ENCODE results near the gene IYD. TPM values are rescaled to one million over a fixed set of nuclear protein-coding genes. Genes with fewer than 3 reads are reported as not detected.

Gene IYD
- total RNA-seq, 1 experiment from 2014 or later = not detected

DNA sequence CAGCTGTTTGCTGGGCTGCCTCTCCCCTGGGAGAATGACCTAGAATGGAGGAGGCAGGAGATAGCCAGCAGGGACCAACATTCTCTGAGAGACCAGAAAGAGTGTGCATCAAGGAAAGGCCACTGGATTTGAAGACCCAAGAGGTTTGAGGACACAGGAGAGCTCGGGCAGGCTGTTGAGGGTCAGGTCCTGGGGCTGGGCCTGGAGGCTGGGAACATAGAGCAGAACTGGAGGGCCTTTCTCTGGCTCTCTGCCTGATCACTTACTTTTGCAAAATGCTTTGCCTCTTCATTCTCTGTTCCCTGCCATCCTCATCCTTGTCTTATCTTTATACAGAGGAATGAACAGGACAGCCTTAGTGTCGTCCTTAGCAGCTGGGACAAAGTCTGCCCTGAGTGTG, 2.5 kb downstream of the IYD start:
- H3K9me3 ChIP-seq (ENCODE audit: control insufficient read depth, low read depth, low read length) = no peaks in the 10 kb centered on the region
- H3K27me3 Mint-ChIP-seq (ENCODE audit: low read depth) = peaks cover 7% of the 10 kb centered on the region
- H3K79me1 ChIP-seq (ENCODE audit: insufficient read depth, low read depth, low read length, poor library complexity, severe bottlenecking) = no peaks in the 10 kb centered on the region
- H4K91ac ChIP-seq (ENCODE audit: insufficient read length, low read depth, low read length) = no peak overlapping the region
- H3K27ac Mint-ChIP-seq = no peak overlapping the region
- H4K8ac ChIP-seq (replicated peaks; ENCODE audit: insufficient read length, low read depth, low read length) = no peak overlapping the region
- H3K4me1 ChIP-seq (ENCODE audit: insufficient read depth, low read length) = no peaks in the 10 kb centered on the region
- H3K4me3 Mint-ChIP-seq = no peak overlapping the region
- no peak overlapping the region for H2AK5ac ChIP-seq (ENCODE audit: insufficient read length, low read length)
- H2AFZ ChIP-seq (ENCODE audit: low read length) = no peak overlapping the region
- no peak overlapping the region for H3K56ac ChIP-seq (ENCODE audit: insufficient read length, low read depth, low read length)
- DNase-seq = no peak
- no peaks in the 10 kb centered on the region for H3K79me2 ChIP-seq (ENCODE audit: insufficient read depth, low read length)
- H3K4ac ChIP-seq (ENCODE audit: low read depth, low read length) = no peak overlapping the region
- no peak overlapping the region for H3K9ac ChIP-seq (ENCODE audit: extremely low read depth, insufficient read length, low read length)
- no peak overlapping the region for H4K5ac ChIP-seq (ENCODE audit: insufficient read length, low read depth, low read length)
- no peak overlapping the region for H2BK12ac ChIP-seq (ENCODE audit: insufficient read length, low read depth, low read length)
- H3K23ac ChIP-seq (ENCODE audit: insufficient read length, low read depth, low read length) = no peak overlapping the region
- no peak overlapping the region for H2BK15ac ChIP-seq (ENCODE audit: low read depth, low read length)
- H3K27me3 ChIP-seq (ENCODE audit: insufficient read depth, low read length) = no peaks in the 10 kb centered on the region
- H2BK5ac ChIP-seq (ENCODE audit: insufficient read length, low read length) = no peak overlapping the region
- no peak overlapping the region for H3T11ph ChIP-seq (ENCODE audit: low read length)
- no peak overlapping the region for H2BK20ac ChIP-seq (ENCODE audit: low read depth, low read length, poor library complexity, severe bottlenecking)
- H3K14ac ChIP-seq (ENCODE audit: insufficient read depth, low read length) = no peak overlapping the region
- no peak overlapping the region for H3K4me2 ChIP-seq (ENCODE audit: insufficient read depth, insufficient read length, low read length)
- WGBS (ENCODE audit: extremely low coverage, insufficient read length, low lambda C conversion rate) = no CpG with 5 or more reads among the region's 2 CpGs
- H3K4me1 Mint-ChIP-seq = 0 out of 4 replicates have a peak, but pooled peaks cover 0 to 2% of the 10 kb centered on the region in 2 experiments
- no peaks in the 10 kb centered on the region for H3K23me2 ChIP-seq (ENCODE audit: insufficient read length, low read depth, low read length, poor library complexity, severe bottlenecking)
- no peak overlapping the region for H3K27ac ChIP-seq (ENCODE audit: insufficient read length, low read depth, low read length)
- no peak overlapping the region for H2BK120ac ChIP-seq (ENCODE audit: low read depth, low read length, poor library complexity, severe bottlenecking)
- H4K20me1 ChIP-seq (ENCODE audit: control insufficient read depth, insufficient read depth, insufficient read length) = no peaks in the 10 kb centered on the region
- no peaks in the 10 kb centered on the region for H3K9me3 Mint-ChIP-seq
- H3K36me3 Mint-ChIP-seq (ENCODE audit: insufficient read depth in 1 of 3, low read depth in 3 of 3) = no peaks in the 10 kb centered on the region
- H3K18ac ChIP-seq (ENCODE audit: insufficient read length, low read depth, low read length) = no peak overlapping the region
- TF ChIP-seq, protein P1, sequence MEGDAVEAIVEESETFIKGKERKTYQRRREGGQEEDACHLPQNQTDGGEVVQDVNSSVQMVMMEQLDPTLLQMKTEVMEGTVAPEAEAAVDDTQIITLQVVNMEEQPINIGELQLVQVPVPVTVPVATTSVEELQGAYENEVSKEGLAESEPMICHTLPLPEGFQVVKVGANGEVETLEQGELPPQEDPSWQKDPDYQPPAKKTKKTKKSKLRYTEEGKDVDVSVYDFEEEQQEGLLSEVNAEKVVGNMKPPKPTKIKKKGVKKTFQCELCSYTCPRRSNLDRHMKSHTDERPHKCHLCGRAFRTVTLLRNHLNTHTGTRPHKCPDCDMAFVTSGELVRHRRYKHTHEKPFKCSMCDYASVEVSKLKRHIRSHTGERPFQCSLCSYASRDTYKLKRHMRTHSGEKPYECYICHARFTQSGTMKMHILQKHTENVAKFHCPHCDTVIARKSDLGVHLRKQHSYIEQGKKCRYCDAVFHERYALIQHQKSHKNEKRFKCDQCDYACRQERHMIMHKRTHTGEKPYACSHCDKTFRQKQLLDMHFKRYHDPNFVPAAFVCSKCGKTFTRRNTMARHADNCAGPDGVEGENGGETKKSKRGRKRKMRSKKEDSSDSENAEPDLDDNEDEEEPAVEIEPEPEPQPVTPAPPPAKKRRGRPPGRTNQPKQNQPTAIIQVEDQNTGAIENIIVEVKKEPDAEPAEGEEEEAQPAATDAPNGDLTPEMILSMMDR (conservative IDR thresholded peaks at IDR 0.05) = no peak
